Esophagus muscularis mucosa (tissue), 4 donors: ENCODE measurements around the gene UQCRFS1. TPM values are rescaled to one million over a fixed set of nuclear protein-coding genes. Genes with fewer than 3 reads are reported as not detected.

Experiments
- DNase-seq: peaks from one replicate; pipeline ENCODE4 v3.0.0-alpha.2; 2017; ENCODE audit errors: extremely low spot score
- H3K27ac ChIP-seq, 4 donors: fragments of 200-600 bp; sonication (generic); replicated peaks in 1 of 4; 1 replicate in 3 of 4; 2 replicates in 1 of 4; pipeline ENCODE4 v1.5.1; 2016 to 2019; ENCODE audit warnings: mild to moderate bottlenecking in 1 of 4
- H3K27me3 ChIP-seq, 4 donors: fragments of 200-600 bp; sonication (generic); one replicate each; pipeline versions ENCODE4 v1.5.1 to v1.6.0; 2016 to 2019
- H3K36me3 ChIP-seq, 4 donors: fragments of 200-600 bp; sonication (generic); one replicate each; pipeline ENCODE4 v1.5.1; 2016 to 2019
- H3K4me1 ChIP-seq, 4 donors: fragments of 200-600 bp; sonication (generic); one replicate each; pipeline ENCODE4 v1.5.1; 2016 to 2019
- H3K4me3 ChIP-seq, 4 donors: fragments of 200-600 bp; sonication (generic); 1 replicate in 2 of 4; 2 replicates in 2 of 4; pipeline ENCODE4 v1.5.1; 2016 to 2019; ENCODE audit warnings: mild to moderate bottlenecking in 4 of 4, moderate library complexity in 1 of 4
- H3K9me3 ChIP-seq, 4 donors: fragments of 200-600 bp; sonication (generic); 1 replicate in 3 of 4; 2 replicates in 1 of 4; pipeline ENCODE4 v1.5.1; 2016 to 2019
- CTCF ChIP-seq, 3 experiments: fragments of 200-600 bp in 2 of 3; fragments of 450-650 bp in 1 of 3; sonication (generic) in 2 of 3; IDR thresholded peaks; one replicate each; pipeline ENCODE4 v1.5.1; 2017 to 2019; ENCODE audit warnings: antibody characterized with exemption in 3 of 3, mild to moderate bottlenecking in 2 of 3, moderate library complexity in 1 of 3
- EP300 ChIP-seq: sonication (generic); formaldehyde crosslinking; IDR thresholded peaks from one replicate; pipeline ENCODE4 v1.6.1; 2017; ENCODE audit warnings: antibody characterized with exemption
- POLR2A ChIP-seq: fragments of 450-650 bp; IDR thresholded peaks from one replicate; pipeline ENCODE4 v1.6.1; 2017; ENCODE audit warnings: antibody characterized with exemption, moderate library complexity, mild to moderate bottlenecking, low read depth
- POLR2AphosphoS5 ChIP-seq, 2 donors: sonication (generic); formaldehyde crosslinking; IDR thresholded peaks; one replicate each; pipeline ENCODE4 v1.6.1; 2017; ENCODE audit warnings: antibody characterized with exemption in 2 of 2
- WGBS: methylation state at CpG from one replicate; pipeline ENCODE4 v1.1.5; 2018; 5-methylcytosine and 5-hydroxymethylcytosine counted together
- intact Hi-C: fragments of 100-400 bp; cut with DNase I; formaldehyde crosslinking; loops from one replicate; pipeline ENCODE4 v1.15.1; 2023
- total RNA-seq, 4 donors: library from RNA; depleted of rRNA; stranded (reverse); fragments of >200 nt; gene quantifications; one replicate each; pipeline versions ENCODE4 v1.1.0 to v1.2.1, GENCODE V29; 2016

UQCRFS1 gene
- total RNA-seq, 4 donors from 2014 or later = 41.1 to 46.4 (median 43.3) TPM

GRCh38 chr19:29248332-29248844 is 35.4 kb upstream of the UQCRFS1 start:
- H3K4me3 ChIP-seq = no peak overlapping the region
- H3K36me3 ChIP-seq = no peaks in the 10 kb centered on the region
- no peak overlapping the region for H3K27ac ChIP-seq
- H3K4me1 ChIP-seq = peaks cover 5 to 20% (median 9%) of the 10 kb centered on the region in 4 donors
- intact Hi-C loops = no loop called here
- no peak for DNase-seq
- peaks cover 0 to 4% (median 0%) of the 10 kb centered on the region in 4 donors for H3K27me3 ChIP-seq
- H3K9me3 ChIP-seq = no peaks in the 10 kb centered on the region
- TF ChIP-seq CTCF (IDR thresholded peaks at IDR 0.05) (no peak), EP300 (no peak), POLR2AphosphoS5 (IDR thresholded peaks at IDR 0.05) (no peak), POLR2A (no peak)
- 38% methylated on average over 9 of the region's 9 CpGs for WGBS

GRCh38 chr19:29247872-29248271 is 34.9 kb upstream of the UQCRFS1 start:
- intact Hi-C loops = no loop called here
- 8% methylated on average over 9 of the region's 9 CpGs for WGBS

GRCh38 chr19:29247471-29247870 is 34.5 kb upstream of the UQCRFS1 start:
- H3K36me3 ChIP-seq = no peaks in the 10 kb centered on the region

More at GRCh38 chr19:29247872-29248271, 34.9 kb upstream of the UQCRFS1 start:
- Histone ChIP-seq H3K27me3 (peaks cover 0 to 4% (median 0%) of the 10 kb centered on the region in 4 donors), H3K4me3 (no peak overlapping the region), H3K9me3 (no peaks in the 10 kb centered on the region), H3K27ac (no peak overlapping the region), H3K4me1 (peaks cover 5 to 20% (median 9%) of the 10 kb centered on the region in 4 donors), H3K36me3 (no peaks in the 10 kb centered on the region)
- DNase-seq = no peak
- no peak for TF ChIP-seq POLR2A
- TF ChIP-seq CTCF (IDR thresholded peaks at IDR 0.05) = no peak
- no peak for TF ChIP-seq POLR2AphosphoS5 (IDR thresholded peaks at IDR 0.05)
- no peak for TF ChIP-seq EP300

GRCh38 chr19:29247051-29247450 is 34.1 kb upstream of the UQCRFS1 start:
- peaks cover 0 to 4% (median 0%) of the 10 kb centered on the region in 4 donors for H3K27me3 ChIP-seq
- H3K4me3 ChIP-seq = no peak overlapping the region
- DNase-seq = no peak
- no peak for TF ChIP-seq POLR2A
- no peak for TF ChIP-seq EP300
- TF ChIP-seq CTCF (IDR thresholded peaks at IDR 0.05) = no peak
- TF ChIP-seq POLR2AphosphoS5 (IDR thresholded peaks at IDR 0.05) = no peak
- WGBS = 72% methylated on average over 3 of the region's 3 CpGs
- no peaks in the 10 kb centered on the region for H3K9me3 ChIP-seq
- intact Hi-C loops = no loop called here
- H3K27ac ChIP-seq = no peak overlapping the region
- no peaks in the 10 kb centered on the region for H3K36me3 ChIP-seq
- H3K4me1 ChIP-seq = peaks cover 5 to 20% (median 9%) of the 10 kb centered on the region in 4 donors

More at GRCh38 chr19:29247471-29247870, 34.5 kb upstream of the UQCRFS1 start:
- no peak for TF ChIP-seq POLR2AphosphoS5 (IDR thresholded peaks at IDR 0.05)
- no peak for TF ChIP-seq CTCF (IDR thresholded peaks at IDR 0.05)
- TF ChIP-seq EP300 = no peak
- TF ChIP-seq POLR2A = no peak
- Histone ChIP-seq H3K9me3 (no peaks in the 10 kb centered on the region), H3K27ac (no peak overlapping the region), H3K4me3 (no peak overlapping the region), H3K4me1 (peaks cover 5 to 20% (median 9%) of the 10 kb centered on the region in 4 donors), H3K27me3 (peaks cover 0 to 4% (median 0%) of the 10 kb centered on the region in 4 donors)
- intact Hi-C loops = no loop called here
- 54% methylated on average over 9 of the region's 9 CpGs for WGBS
- DNase-seq = no peak

- no peak overlapping the region for H3K27ac ChIP-seq
- H3K36me3 ChIP-seq = no peaks in the 10 kb centered on the region
- no peak overlapping the region for H3K4me3 ChIP-seq
- TF ChIP-seq POLR2A (no peak), EP300 (no peak), POLR2AphosphoS5 (IDR thresholded peaks at IDR 0.05) (no peak), CTCF (IDR thresholded peaks at IDR 0.05) (no peak)
- no peaks in the 10 kb centered on the region for H3K9me3 ChIP-seq
- peaks cover 0 to 12% (median 0%) of the 10 kb centered on the region in 4 donors for H3K27me3 ChIP-seq
- WGBS = 38% methylated on average over 6 of the region's 6 CpGs
- DNase-seq = no peak
- intact Hi-C loops = no loop called here
- peaks cover 5 to 20% (median 9%) of the 10 kb centered on the region in 4 donors for H3K4me1 ChIP-seq
Observed at GRCh38 chr19:29245215-29245614, 32.3 kb upstream of the UQCRFS1 start.
